GM18517 (cell line): ENCODE results near the gene NPL.

Experiments used
- ATAC-seq: cut with Tn5 transposase; IDR thresholded peaks from one replicate; pipeline ENCODE4 v1.9.1; 2021; ENCODE audit warnings: mild to moderate bottlenecking, moderate library complexity; ENCODE audit not compliant: unreplicated experiment

NPL gene

GRCh38 chr1:182811975-182812722, 22.6 kb downstream of the NPL start:
- no peak for ATAC-seq

GRCh38 chr1:182816863-182817262, 27.3 kb downstream of the NPL start:
- ATAC-seq: no peak

DNA sequence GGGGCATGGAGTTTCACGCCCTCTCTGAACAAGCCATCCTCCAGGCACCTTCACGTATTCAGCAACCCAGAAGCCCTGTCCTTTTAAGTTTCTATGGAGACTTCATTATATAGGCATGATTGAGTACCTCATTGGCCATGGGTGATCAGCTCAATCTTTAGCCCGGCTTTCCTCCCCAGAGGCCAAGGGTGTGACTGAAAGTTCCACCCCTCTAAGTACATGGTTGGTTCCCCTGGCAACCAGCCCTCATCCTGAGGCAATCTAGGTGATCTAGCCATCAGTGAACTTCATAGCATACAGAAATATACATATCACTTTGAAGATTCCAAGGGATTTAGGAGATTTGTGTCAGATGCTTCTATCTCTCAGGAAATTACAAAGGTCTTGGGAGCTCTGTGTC, 28.2 kb downstream of the NPL start:
- ATAC-seq: no peak

DNA sequence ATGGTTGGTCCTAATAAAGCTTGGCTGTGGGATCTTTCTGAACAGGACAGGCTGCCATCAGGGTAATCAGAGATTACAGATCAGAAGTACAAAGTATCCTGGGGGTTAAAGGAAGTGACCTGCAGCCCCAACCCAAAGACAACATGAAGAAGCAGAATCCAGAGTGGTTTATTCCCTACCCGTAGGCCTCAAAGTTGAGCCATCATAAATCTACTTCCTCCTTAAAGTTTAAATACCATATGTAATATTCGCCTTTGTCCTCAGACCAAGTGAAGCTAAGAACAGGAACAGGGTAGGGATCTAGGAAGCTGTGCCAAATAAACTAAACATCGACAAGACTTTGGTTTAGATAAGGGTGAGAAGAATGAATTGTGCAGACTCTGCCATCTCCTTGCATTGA, 33.6 kb downstream of the NPL start:
- ATAC-seq: no peak

- no peak for ATAC-seq
These were observed 37.3 kb downstream of the NPL start for GRCh38 chr1:182826892-182827291.

- no peak for ATAC-seq
These were observed 39.8 kb downstream of the NPL start for GRCh38 chr1:182829285-182829932.

DNA sequence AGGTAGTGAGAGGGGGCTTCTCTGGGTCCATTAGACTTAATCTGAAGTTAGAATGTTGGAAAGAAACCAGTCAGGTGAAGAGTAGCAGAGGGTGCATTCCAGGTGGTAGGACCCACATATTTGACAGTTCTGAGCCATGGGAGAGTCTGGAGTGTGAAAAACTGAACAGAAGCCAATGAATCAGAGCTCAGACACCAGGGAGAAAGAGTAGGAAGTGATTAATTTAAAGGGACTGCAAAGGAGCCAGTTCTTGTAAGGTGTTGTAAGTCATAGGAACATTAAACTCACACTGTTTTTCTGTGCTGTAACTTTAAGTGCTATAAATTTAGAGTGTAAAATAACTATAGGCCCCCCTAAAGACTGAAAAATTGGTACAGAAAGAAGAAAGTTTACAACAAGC, 43.7 kb downstream of the NPL start:
- no peak for ATAC-seq

GRCh38 chr1:182834326-182834725, 44.8 kb downstream of the NPL start:
- no peak for ATAC-seq

GRCh38 chr1:182835806-182836205, 46.2 kb downstream of the NPL start:
- no peak for ATAC-seq

- peak; percentile 79 for ATAC-seq
These were observed 49.9 kb downstream of the NPL start, which contains the start of gene DHX9 for GRCh38 chr1:182839209-182840066. Gene DHX9 (plus strand): TSS chr1:182839347. CDS start chr1:182842567, 3,220 bp downstream.

DNA sequence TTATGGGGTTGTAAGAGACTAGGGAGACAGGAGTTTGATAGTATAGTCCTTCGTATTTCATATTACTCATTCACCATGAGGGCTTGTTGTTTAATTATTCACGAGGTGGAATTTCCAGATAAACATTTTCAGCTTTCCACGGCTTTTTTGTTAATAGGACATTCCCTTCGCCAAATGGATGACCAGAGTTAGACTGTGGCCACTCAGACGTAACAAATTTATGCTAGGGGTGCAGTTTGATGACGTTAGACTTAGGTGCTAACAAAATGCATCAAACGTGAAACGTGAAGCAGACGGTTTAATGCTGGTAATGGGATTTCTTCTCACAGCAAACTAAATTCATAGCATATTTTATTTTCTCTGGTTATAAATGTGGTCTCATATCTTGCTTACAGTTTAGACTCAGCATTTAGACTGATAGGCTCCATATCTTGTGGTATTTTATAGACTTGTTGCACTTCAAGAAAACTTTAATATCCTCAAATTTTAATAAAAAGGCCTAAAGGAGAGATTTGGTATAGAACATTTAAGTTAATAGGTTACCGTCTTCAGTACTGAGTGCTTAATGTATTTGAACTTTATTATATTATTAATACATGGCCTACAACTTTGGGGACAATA, 51.9 kb downstream of the NPL start:
- ATAC-seq: no peak

DNA sequence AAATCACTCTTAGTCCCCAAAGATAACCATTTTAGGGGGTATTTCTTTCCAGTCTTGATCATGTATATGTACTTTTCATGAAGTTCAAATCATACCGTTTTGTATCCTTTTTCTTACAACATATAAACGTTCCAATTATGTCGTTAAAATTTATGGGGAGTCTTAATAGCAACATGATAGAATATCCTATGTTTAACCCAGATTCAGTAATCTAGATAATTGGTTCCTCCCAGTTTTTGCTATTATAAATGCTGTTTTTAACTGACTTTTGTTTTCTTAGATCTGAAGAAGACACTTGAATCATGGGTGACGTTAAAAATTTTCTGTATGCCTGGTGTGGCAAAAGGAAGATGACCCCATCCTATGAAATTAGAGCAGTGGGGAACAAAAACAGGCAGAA, 52.7 kb downstream of the NPL start:
- no peak for ATAC-seq

DNA sequence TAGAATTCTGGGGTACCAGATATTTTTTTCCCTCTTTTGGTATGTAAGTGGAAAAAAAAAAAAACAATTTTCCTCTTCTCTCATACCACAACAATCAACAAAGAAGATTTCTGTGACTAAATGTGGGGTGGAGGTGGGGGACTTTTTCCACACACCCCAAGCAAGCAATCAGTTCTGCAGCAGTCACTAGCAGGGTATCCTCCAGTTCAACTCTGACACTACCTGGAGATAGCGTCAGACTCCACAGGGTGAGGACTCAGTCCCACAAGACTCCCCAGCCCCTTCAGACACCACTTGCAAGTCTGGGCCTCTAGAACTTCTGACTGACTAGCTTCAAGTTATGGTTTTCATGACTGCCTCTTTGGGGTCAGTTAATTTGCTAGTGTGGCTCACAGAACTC, 55.8 kb downstream of the NPL start:
- ATAC-seq: no peak

DNA sequence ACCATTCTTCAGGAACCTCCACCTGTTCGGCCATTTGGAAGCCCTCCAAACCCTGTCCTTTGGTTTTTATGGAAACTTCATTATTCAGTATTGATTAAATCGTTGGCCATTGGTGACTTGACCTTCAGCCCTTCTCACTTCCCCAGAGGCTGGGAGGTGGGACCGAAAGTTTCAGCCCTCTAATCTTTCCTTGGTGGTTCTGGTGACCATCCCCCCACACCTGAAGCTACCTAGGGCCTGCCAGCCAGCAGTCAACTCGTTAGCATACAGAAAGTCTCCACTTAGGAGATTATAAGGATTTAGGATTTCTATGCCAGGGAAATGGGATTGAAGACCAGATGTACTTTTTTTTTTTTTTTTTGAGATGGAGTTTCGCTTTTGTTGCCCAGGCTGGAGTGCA, 56.3 kb downstream of the NPL start:
- ATAC-seq: no peak

DNA sequence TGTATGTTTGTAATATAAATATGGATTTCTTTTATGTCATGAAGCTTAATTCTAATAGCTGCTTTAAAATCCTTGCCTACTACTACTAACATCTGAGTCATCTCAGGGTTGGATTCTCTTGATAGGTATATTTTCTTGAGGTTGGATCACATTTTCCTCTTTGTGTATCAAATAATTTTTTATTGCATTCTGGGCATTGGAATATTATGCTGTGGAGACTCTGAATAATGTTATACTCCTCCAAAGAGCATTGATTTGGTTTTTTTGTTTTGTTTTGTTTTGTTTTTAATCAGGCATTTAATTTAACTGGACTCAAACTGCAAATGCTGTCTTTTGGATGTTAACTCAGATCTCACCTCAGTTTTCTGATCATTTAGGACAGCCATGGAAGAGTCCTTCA, 57.5 kb downstream of the NPL start:
- ATAC-seq: no peak

DNA sequence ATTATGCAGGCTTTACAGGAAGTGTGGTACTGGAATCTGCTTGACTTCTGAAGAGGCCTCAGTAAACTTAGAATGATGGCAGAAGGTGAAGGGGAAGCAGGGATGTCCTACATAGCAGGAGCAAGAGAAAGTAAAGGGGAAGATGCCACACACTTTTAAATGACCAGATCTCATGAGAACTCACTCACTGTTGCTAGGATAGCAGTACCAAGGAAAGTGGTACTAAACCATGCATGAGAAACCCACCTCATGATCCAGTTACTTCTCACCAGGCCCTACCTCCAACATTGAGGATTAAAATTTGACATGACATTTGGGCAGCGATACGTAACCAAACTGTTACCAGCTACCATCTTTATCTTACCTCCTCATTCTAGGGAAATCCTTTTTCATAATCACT, 59.2 kb downstream of the NPL start:
- ATAC-seq: no peak

DNA sequence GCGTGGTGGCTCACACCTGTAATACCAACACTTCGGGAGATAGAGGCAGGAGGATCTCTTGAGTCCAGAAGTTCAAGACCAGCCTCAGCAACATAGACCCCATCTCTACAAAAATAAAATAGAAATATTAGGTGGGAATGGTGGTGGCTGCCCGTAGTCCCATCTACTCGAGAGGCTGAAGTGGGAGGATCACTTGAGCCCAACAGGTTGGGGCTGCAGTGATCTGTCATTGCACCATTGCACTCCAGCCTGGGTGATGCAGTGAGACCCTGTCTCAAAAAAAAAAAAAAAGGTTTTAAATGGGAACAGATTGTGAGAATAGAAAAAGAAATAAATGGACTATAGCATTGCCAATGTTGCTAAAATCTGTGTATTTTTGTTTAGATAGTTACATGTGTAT, 60.7 kb downstream of the NPL start:
- ATAC-seq: no peak

GRCh38 chr1:182851825-182852224, 62.3 kb downstream of the NPL start:
- no peak for ATAC-seq

DNA sequence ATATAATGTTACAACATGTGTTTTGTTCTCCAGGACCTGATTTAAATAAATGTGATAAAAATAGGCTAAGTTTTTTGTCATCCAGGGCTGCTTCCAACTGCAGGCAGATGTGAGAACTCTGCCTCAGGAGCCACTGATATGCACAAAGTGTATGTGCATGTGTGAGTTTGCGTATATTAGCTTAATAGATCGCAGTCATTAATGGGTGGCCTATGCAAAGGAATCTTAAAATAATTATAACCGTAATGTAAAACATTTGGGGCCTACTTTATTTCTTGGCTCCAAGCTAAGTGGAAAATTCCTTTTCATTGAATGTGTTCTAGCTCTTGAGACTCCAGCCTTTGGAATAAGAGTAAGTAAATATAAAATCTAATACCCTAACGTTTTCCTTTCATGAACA, 66.3 kb downstream of the NPL start:
- ATAC-seq: no peak

GRCh38 chr1:182857212-182857611, 67.6 kb downstream of the NPL start:
- no peak for ATAC-seq

DNA sequence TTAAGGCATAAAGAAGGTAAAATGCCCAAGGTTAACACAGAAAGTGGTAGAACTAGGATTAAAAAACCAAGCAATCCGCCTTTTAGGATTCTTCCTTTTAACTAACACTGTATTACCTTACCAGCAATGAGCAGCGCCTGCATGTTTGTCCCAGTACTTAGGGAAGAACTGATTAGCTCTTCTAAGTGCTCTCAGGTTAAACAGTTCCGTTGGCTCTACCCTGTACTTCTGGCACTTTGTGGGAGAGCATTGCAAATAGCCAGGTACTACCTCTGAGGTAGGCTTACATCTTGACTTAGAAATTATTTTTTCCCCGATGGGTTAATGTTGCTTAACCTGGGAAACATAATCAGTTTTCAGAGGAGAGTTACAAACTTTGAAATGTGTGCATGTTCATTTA, 71.1 kb downstream of the NPL start:
- no peak for ATAC-seq
